NCI-H82 treated with DMSO at 0.1 percent for 48 hours (cell line): ENCODE data around the gene ACRBP.

Experiments used
- DNase-seq: peaks from one replicate; lab custom pipeline; 2025; ENCODE audit not compliant: unreplicated experiment; lab: John Stamatoyannopoulos, UW

The ACRBP gene

GRCh38 chr12:6647083-6647604 is at the start of gene ACRBP:
ACRBP (minus strand) TSS chr12:6647432; CDS start chr12:6647366, 66 bp downstream.
- DNase-seq: no peak

DNA sequence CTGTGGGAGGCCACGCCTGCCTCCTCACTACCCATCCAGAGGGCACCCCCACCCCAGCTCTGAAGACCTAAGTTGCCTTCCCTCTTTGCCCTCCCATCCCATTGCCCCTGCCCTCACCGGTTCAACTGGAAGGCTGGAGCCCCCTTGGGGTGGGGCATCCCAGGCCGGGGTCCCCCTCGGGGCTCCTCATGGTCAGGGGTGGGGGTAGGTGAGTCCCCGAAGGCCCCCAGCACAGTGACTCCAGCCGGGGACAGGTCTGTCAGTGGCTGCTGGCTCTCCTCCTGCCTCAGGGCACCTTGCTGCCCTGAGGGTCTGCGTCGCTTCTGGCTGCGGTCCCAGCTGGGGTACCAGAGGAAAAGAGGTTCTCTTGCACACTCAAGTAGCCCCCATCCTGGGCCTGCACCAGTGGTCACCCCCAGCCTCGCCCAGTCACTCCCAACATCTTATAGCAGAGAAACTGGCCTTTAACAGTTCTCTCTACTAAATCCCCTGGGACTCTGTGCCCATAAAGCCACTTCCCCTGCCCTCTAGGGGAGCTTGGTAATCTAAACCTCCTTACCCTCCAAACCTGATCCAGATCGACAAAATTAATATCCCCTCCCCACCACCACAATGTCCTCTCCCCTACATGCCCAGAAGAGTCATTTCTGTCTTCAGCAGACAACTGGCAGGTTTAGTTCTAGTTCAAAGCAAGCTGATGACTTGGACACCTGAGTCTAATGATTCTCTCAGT is 48.2 kb upstream of the ACRBP start:
- no peak for DNase-seq

GRCh38 chr12:6694701-6695100 is 47.5 kb upstream of the ACRBP start:
- DNase-seq: no peak

- DNase-seq: no peak
Measured at GRCh38 chr12:6693832-6694355, 46.7 kb upstream of the ACRBP start.

GRCh38 chr12:6692888-6693287 is 45.7 kb upstream of the ACRBP start:
- DNase-seq: no peak

DNA sequence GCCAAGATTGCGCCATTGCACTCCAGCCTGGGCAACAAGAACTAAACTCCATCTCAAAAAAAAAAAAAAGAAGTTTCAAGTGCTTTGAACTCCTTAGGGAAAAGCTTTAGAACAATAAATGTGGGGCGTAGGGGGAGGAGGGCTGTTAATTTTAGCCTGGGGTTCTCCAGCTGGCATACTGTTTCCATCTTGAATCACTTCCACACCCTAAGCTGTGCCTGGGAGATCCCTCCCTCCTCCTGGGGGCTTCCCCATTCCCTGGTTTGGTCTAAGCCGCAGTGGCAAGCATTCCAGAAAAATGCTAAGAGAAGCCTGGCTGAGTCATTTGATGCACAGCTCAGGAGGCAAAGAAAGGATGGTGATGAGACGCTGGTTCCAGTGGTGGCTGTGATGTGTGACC is 44.2 kb upstream of the ACRBP start:
- no peak for DNase-seq

DNA sequence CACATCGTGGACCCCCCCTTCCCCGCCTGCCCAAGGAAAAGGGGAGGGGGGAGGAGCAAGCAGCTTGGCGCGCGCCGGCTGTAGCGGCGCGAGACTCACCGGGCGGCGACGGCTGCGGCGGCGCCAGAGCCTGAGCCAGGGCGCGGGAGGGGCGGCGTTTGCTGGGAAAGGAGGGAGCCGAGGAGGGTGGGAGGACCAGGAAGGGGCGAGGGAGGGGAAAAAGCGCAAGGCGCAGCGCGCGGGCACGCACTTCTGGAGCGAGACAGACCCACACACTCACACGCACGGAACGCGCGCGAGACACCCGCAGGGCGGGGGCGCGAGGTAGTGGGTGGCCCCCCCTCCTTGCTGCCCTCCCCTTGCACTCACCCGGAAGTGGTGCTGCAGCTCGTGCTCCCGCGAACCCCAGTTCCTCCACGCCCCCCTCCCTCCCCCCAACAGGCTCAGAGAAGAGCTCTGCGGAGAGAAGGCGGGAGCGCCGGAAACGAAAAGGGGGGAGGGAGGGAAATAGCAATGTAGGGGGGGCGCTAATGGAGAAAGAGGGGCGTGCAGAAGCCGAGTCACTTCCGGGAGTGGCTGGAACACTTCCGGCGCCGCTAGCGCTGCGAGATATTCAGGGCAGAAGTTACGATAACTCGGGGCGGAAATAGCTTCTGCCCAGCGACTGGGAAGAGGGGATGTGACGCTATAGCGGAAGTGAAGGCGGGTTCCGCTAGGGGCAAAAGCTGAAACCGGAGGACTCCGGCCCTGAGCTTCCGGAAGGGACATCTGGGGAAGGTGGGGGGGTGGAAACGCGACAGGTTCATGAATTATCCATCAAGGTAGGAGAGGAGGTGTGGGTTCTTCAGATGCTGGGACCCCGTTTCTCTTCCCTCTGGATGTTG is 42.0 kb upstream of the ACRBP start, which contains the start of gene ZNF384:
Gene ZNF384 (minus strand): TSS at position 377 of the 884 bp plus-strand sequence. CDS start 9,855 bp downstream, outside the sequence.
- peak; percentile 99 for DNase-seq

DNA sequence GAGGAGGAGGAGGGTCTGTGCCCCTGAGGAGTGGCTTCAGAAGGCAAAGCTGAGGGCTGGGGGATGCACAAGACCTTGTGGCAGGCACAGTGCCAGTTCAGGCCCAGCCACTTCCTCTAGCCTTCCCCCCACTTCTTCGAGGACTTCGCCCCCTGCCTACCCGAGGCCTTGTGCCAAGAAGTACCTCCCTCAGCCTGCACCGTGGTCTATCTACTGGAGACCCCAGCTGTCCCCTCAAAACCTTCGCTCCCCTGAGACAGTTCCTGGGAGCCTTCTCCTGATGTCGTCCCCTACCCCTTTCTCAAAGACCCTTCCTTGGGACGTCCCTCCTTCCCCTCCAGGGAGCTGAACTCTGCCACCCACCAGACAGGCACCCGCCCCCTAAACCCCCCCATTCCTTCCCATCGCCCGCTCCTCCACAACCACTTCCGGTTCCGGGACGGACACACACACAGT is 41.3 kb upstream of the ACRBP start:
- DNase-seq: peak; percentile 80

- no peak for DNase-seq
Measured at GRCh38 chr12:6685814-6686213, 38.6 kb upstream of the ACRBP start.

GRCh38 chr12:6684609-6685008 is 37.4 kb upstream of the ACRBP start:
- DNase-seq: peak; percentile 15

DNA sequence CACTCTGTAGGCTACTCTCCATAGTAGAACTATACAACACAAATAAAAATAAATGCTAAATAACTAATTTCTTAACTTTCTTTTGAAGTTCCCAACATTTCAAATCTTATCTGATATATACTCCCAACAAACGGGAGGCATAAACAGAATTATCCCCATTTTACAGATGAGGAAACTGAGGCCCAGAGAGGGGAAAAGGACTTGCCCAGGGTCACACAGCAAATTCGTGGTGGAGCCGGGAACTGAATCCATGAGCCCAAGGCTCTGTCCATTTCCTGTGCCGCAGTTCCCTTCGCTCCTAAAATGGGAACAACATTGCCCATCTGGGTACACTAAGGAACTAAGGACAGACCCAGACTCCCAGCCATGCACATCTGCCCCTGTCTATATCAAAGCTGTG is 29.7 kb upstream of the ACRBP start:
- no peak for DNase-seq

- DNase-seq: no peak
Measured at GRCh38 chr12:6672143-6672542, 24.9 kb upstream of the ACRBP start.

GRCh38 chr12:6667559-6668210 is 20.5 kb upstream of the ACRBP start:
- DNase-seq: no peak

DNA sequence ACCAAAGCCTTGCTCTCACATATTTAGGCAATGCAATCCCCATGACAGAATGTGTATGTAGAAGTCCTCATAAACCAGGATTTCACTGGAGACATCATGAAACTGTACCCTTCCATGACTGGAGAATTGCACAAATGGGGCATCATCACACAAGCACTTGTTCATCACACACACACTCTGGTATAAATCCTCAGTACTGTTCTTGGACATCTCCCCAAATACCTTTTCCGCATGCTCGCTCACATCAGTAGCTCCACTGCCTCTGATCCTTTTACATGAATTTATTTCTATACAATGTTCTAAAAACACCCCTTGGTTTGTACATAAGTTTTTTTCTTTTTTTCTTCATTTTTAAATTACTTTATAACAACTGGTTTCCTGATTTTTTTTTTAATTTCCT is 19.0 kb upstream of the ACRBP start:
- no peak for DNase-seq

DNA sequence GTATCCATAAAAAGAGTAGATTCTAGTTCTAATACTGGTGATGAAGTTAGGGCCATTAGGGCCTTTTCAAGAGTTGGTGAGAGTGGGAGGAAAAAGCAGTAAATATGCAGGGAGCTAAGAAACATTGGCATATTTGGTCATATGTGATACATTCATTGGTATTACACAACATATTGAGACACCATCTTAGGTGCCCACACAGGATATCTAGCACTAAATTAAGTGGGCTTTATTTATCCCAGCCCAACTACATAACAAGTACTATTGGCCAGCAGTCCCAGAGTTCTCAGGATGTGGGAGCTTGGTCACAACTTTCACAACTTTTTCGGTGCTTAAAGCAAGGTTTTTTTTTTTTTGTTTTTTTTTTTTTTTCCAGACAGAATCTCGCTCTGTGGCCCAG is 17.7 kb upstream of the ACRBP start:
- DNase-seq: no peak

GRCh38 chr12:6662906-6663742 is 15.9 kb upstream of the ACRBP start, which contains the start of gene ING4:
ING4 (minus strand) TSS chr12:6663119; CDS start chr12:6663101, 18 bp downstream.
- DNase-seq: peak; percentile 100

- DNase-seq: no peak
Measured at GRCh38 chr12:6662602-6662905, 15.3 kb upstream of the ACRBP start.

DNA sequence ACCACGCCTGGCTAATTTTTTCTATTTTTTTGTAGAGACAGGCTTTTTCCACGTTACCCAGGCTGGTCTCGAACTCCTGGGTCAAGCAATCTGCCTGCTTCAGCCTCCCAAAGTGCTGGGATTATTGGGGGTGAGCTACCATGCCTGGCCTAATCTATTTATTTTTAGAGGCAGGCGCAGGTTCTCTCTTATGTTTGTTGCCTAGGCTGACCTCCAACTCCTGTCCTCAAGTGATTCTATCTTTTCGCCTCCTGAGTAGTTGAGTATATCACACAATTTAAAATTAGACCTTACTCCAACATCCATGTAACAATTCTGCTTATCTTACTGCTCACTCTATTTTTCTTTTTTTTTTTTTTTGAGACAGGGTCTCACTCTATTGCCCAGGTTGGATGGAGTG is 6.8 kb upstream of the ACRBP start:
- DNase-seq: no peak

- no peak for DNase-seq
Measured at GRCh38 chr12:6653342-6653741, 6.1 kb upstream of the ACRBP start.

GRCh38 chr12:6652391-6652790 is 5.2 kb upstream of the ACRBP start:
- no peak for DNase-seq
